NOMO-1 treated with DMSO at 0.1 percent for 48 hours (cell line): ENCODE data around the gene ZNF181.
A peak's percentile ranks its signal among the peaks of the same experiment; 100 is the strongest.
"Not testable (repeated sequence)": the region's sequence is repeated elsewhere in the genome, so short reads cannot be mapped to it uniquely, and the experiment has no call there.

Source experiments
- DNase-seq: peaks from one replicate; lab custom pipeline; 2025; ENCODE audit not compliant: unreplicated experiment; lab: John Stamatoyannopoulos, UW

The ZNF181 gene

GRCh38 chr19:34733746-34734536 lies at the start of gene ZNF181:
Gene ZNF181, plus strand, starts transcription at chr19:34734243. Its CDS starts 795 bp downstream, at chr19:34735038.
- DNase-seq, result peak; percentile 88

GRCh38 chr19:34685266-34685665 lies 48.8 kb upstream of the ZNF181 start:
- DNase-seq, result not testable (repeated sequence)

GRCh38 chr19:34686455-34686854 lies 47.6 kb upstream of the ZNF181 start:
- no peak for DNase-seq

GRCh38 chr19:34687348-34687747 lies 46.7 kb upstream of the ZNF181 start:
- no peak for DNase-seq

- no peak for DNase-seq
Observed at GRCh38 chr19:34688592-34688991, 45.5 kb upstream of the ZNF181 start.

- DNase-seq, result no peak
Observed at GRCh38 chr19:34690372-34690771, 43.7 kb upstream of the ZNF181 start.

GRCh38 chr19:34692549-34692948 lies 41.5 kb upstream of the ZNF181 start:
- DNase-seq, result no peak

GRCh38 chr19:34707661-34708060 lies 26.4 kb upstream of the ZNF181 start:
- DNase-seq, result no peak

- no peak for DNase-seq
Observed at GRCh38 chr19:34711890-34712289, 22.2 kb upstream of the ZNF181 start.

GRCh38 chr19:34712395-34713261 lies 21.4 kb upstream of the ZNF181 start:
- DNase-seq, result peak; percentile 61

GRCh38 chr19:34713262-34713637 lies 20.8 kb upstream of the ZNF181 start:
- DNase-seq, result no peak

GRCh38 chr19:34715357-34715756 lies 18.7 kb upstream of the ZNF181 start:
- DNase-seq, result no peak

- no peak for DNase-seq
Observed at GRCh38 chr19:34722353-34722752, 11.7 kb upstream of the ZNF181 start.

GRCh38 chr19:34725400-34725799 lies 8.6 kb upstream of the ZNF181 start:
- DNase-seq, result no peak

- no peak for DNase-seq
Observed at GRCh38 chr19:34731019-34731829, 2.8 kb upstream of the ZNF181 start.

GRCh38 chr19:34731964-34732363 lies 2.1 kb upstream of the ZNF181 start:
- no peak for DNase-seq

- no peak for DNase-seq
Observed at GRCh38 chr19:34732612-34733211, 1.3 kb upstream of the ZNF181 start.

GRCh38 chr19:34733266-34733745 lies 737 bp upstream of the ZNF181 start:
- DNase-seq, result peak; percentile 72

- peak; percentile 83 for DNase-seq
Observed at GRCh38 chr19:34734537-34735103, 577 bp downstream of the ZNF181 start.
